A549 (cell line): ENCODE measurements around the gene IGSF3. TPM values are rescaled to one million over a fixed set of nuclear protein-coding genes. Genes with fewer than 3 reads are reported as not detected.
A peak's percentile ranks its signal among the peaks of the same experiment; 100 is the strongest.

Experiments used
- ATAC-seq, 2 experiments: fragments of 200-7000 bp in 1 of 2; fragments of >200 bp in 1 of 2; cut with Nextera tagmentation in 1 of 2; cut with Tn5 transposase in 1 of 2; 3 replicates each; pipeline versions ENCODE4 v1.8.0 to v1.9.1; 2018 to 2020; ENCODE audit warnings: mild to moderate bottlenecking in 1 of 2, moderate library complexity in 1 of 2
- CTCF ChIA-PET: fragments of 300-600 bp; sonication (Branson Sonifier 250); formaldehyde crosslinking; extraction: SDS; loops from one replicate; lab custom pipeline; 2021; ENCODE audit warnings: antibody characterized with exemption, inconsistent platforms; lab: Yijun Ruan, JAX
- POLR2A ChIA-PET: fragments of 350-600 bp; formaldehyde crosslinking; extraction: SDS; loops from one replicate; lab custom pipeline; 2021; ENCODE audit warnings: antibody characterized with exemption, inconsistent platforms; lab: Yijun Ruan, JAX
- DNase-seq, 2 experiments: peaks; one replicate each; pipeline versions ENCODE4 v3.0.0 to v3.0.0-alpha.2; 2011 to 2016; ENCODE audit warnings: low read depth in 1 of 2, low spot score in 1 of 2
- FAIRE-seq: peaks from 2 replicates; lab custom pipeline; 2011; peaks lifted over from hg19 to GRCh38; lab: Jason Lieb, UNC
- H3K27ac ChIP-seq, 2 experiments: fragments of >200 bp; sonication (Bioruptor Twin); formaldehyde crosslinking; 3 replicates each; pipeline ENCODE4 v1.5.1; 2016 to 2017
- H3K4me1 ChIP-seq: fragments of >200 bp; sonication (Bioruptor Twin); formaldehyde crosslinking; 3 replicates; pipeline ENCODE4 v1.6.1; 2016
- H3K4me2 ChIP-seq: fragments of >200 bp; sonication (Bioruptor Twin); formaldehyde crosslinking; 3 replicates; pipeline ENCODE4 v1.6.1; 2016
- H3K4me3 ChIP-seq: fragments of >200 bp; sonication (Bioruptor Twin); formaldehyde crosslinking; 3 replicates; pipeline ENCODE4 v1.5.1; 2016
- H3K9me3 ChIP-seq: fragments of >200 bp; sonication (Bioruptor Twin); formaldehyde crosslinking; 3 replicates; pipeline ENCODE4 v1.6.1; 2016
- BHLHE40 ChIP-seq: IDR thresholded peaks from 2 replicates; pipeline ENCODE4 v1.6.1; 2012; ENCODE audit warnings: low read depth, low read length, inconsistent platforms
- CHD2 ChIP-seq: fragments of 150-350 bp; IDR thresholded peaks from 2 replicates; pipeline ENCODE4 v1.6.1; 2014; ENCODE audit warnings: low read length; ENCODE audit not compliant: partially characterized antibody
- EHF ChIP-seq: fragments of 250-450 bp; sonication (Bioruptor Pico); IDR thresholded peaks from 2 replicates; pipeline ENCODE4 v1.5.0; 2020; ENCODE audit warnings: mild to moderate bottlenecking
- ESRRA ChIP-seq: fragments of 150-350 bp; IDR thresholded peaks from 2 replicates; pipeline ENCODE4 v1.6.1; 2014; ENCODE audit warnings: mild to moderate bottlenecking, low read length, borderline replicate concordance
- FOSB ChIP-seq: fragments of 250-450 bp; sonication (Bioruptor Pico); IDR thresholded peaks from 2 replicates; pipeline ENCODE4 v1.5.0; 2020; ENCODE audit warnings: mild to moderate bottlenecking, moderate library complexity
- FOSL2 ChIP-seq, 2 experiments: fragments of 450-650 bp in 1 of 2; fragments of >200 bp in 1 of 2; sonication (Bioruptor Twin) in 1 of 2; formaldehyde crosslinking; IDR thresholded peaks; 2 replicates each; pipeline versions ENCODE4 v1.5.0 to v1.6.1; 2016 to 2020; ENCODE audit warnings: mild to moderate bottlenecking in 1 of 2, moderate library complexity in 1 of 2
- HDAC2 ChIP-seq: fragments of 200-600 bp; sonication (generic); IDR thresholded peaks from 2 replicates; pipeline ENCODE4 v1.6.1; 2016
- HOXB5 ChIP-seq: fragments of 250-450 bp; sonication (Bioruptor Pico); IDR thresholded peaks from 2 replicates; pipeline ENCODE4 v1.5.0; 2020; ENCODE audit warnings: mild to moderate bottlenecking, moderate library complexity
- JUN ChIP-seq, 2 experiments: fragments of >200 bp; sonication (Bioruptor Twin); formaldehyde crosslinking; IDR thresholded peaks; 2 replicates in 1 of 2; 3 replicates in 1 of 2; pipeline ENCODE4 v1.6.1; 2016 to 2017
- JUNB ChIP-seq: fragments of >200 bp; sonication (Bioruptor Twin); formaldehyde crosslinking; IDR thresholded peaks from 2 replicates; pipeline ENCODE4 v1.6.1; 2016
- KDM1A ChIP-seq: fragments of 200-600 bp; sonication (generic); IDR thresholded peaks from 2 replicates; pipeline ENCODE4 v1.6.1; 2016; ENCODE audit warnings: low read depth, mild to moderate bottlenecking
- MAZ ChIP-seq: fragments of 150-350 bp; IDR thresholded peaks from 2 replicates; pipeline ENCODE4 v1.6.1; 2014; ENCODE audit warnings: antibody characterized with exemption, low read depth, low read length, borderline replicate concordance
- NFE2L2 ChIP-seq: fragments of 150-350 bp; conservative IDR thresholded peaks from 2 replicates; pipeline ENCODE4 v1.6.1; 2014; ENCODE audit warnings: low read length
- NR3C1 ChIP-seq: fragments of >200 bp; sonication (Bioruptor Twin); formaldehyde crosslinking; IDR thresholded peaks from 3 replicates; pipeline ENCODE4 v1.6.1; 2017
- PHF8 ChIP-seq: fragments of 200-600 bp; sonication (generic); IDR thresholded peaks from 2 replicates; pipeline ENCODE4 v1.6.1; 2016; ENCODE audit warnings: low read depth, mild to moderate bottlenecking, antibody characterized with exemption, moderate library complexity, borderline replicate concordance
- POLR2A ChIP-seq: IDR thresholded peaks from 2 replicates; pipeline ENCODE4 v1.6.1; 2012; ENCODE audit warnings: mild to moderate bottlenecking, low read length
- POLR2AphosphoS2 ChIP-seq: conservative IDR thresholded peaks from 2 replicates; pipeline ENCODE4 v1.6.1; 2012; ENCODE audit warnings: low read length, improper control_type of control experiment, inconsistent platforms
- RNF2 ChIP-seq: fragments of 200-600 bp; sonication (generic); IDR thresholded peaks from 2 replicates; pipeline ENCODE4 v1.6.1; 2016; ENCODE audit warnings: low read depth, mild to moderate bottlenecking, antibody characterized with exemption, moderate library complexity, borderline replicate concordance
- TFCP2L1 ChIP-seq: fragments of 250-450 bp; sonication (Bioruptor Pico); IDR thresholded peaks from 2 replicates; pipeline ENCODE4 v1.5.0; 2021; ENCODE audit warnings: mild to moderate bottlenecking
- ZC3H11A ChIP-seq: fragments of 450-650 bp; IDR thresholded peaks from 2 replicates; pipeline ENCODE4 v1.6.1; 2014; ENCODE audit warnings: antibody characterized with exemption, mild to moderate bottlenecking
- ZSCAN20 ChIP-seq: fragments of 250-450 bp; sonication (Bioruptor Pico); IDR thresholded peaks from 2 replicates; pipeline ENCODE4 v1.8.0; 2022; ENCODE audit warnings: mild to moderate bottlenecking, moderate library complexity
- WGBS: methylation state at CpG from one replicate; pipeline ENCODE4 v1.1.6; 2017; ENCODE audit errors: missing lambda C conversion rate; 5-methylcytosine and 5-hydroxymethylcytosine counted together
- polyA plus RNA-seq, 4 experiments: library from polyadenylated mRNA; depleted of rRNA in 3 of 4; stranded (reverse); fragments of >200 nt; fragmentation: RNase III in 1 of 4; extraction: RNeasy Plus Mini Kit Qiagen cat#74134 plus additional on column Dnase treatment in 1 of 4; gene quantifications; 2 replicates in 3 of 4; 3 replicates in 1 of 4; pipeline ENCODE4 v1.2.3, GENCODE V29; 2011 to 2017
- TF ChIP-seq, protein P1 (sequence below): fragments of 450-650 bp; IDR thresholded peaks from 2 replicates; pipeline ENCODE4 v1.6.1; 2014; ENCODE audit warnings: antibody characterized with exemption
- TF ChIP-seq, protein P2 (sequence below): IDR thresholded peaks from 2 replicates; pipeline ENCODE4 v1.6.1; 2012
- TF ChIP-seq, protein P3 (sequence below): IDR thresholded peaks from 2 replicates; pipeline ENCODE4 v1.6.1; 2012
- TF ChIP-seq, protein P4 (sequence below): IDR thresholded peaks from 2 replicates; pipeline ENCODE4 v1.6.1; 2012; ENCODE audit warnings: low read depth, borderline replicate concordance
- TF ChIP-seq, protein P5 (sequence below): fragments of >200 bp; sonication (Bioruptor Twin); formaldehyde crosslinking; IDR thresholded peaks from 3 replicates; pipeline ENCODE4 v1.6.1; 2016
- TF ChIP-seq, protein P6 (sequence below): fragments of 250-450 bp; sonication (Bioruptor Pico); IDR thresholded peaks from 2 replicates; pipeline ENCODE4 v1.5.0; 2020; ENCODE audit warnings: low read depth, mild to moderate bottlenecking, moderate library complexity

The IGSF3 gene
- polyA plus RNA-seq, 2 of the 4 experiments (the other 2 are of a cell fraction), result 18.5 to 21.9 TPM

DNA sequence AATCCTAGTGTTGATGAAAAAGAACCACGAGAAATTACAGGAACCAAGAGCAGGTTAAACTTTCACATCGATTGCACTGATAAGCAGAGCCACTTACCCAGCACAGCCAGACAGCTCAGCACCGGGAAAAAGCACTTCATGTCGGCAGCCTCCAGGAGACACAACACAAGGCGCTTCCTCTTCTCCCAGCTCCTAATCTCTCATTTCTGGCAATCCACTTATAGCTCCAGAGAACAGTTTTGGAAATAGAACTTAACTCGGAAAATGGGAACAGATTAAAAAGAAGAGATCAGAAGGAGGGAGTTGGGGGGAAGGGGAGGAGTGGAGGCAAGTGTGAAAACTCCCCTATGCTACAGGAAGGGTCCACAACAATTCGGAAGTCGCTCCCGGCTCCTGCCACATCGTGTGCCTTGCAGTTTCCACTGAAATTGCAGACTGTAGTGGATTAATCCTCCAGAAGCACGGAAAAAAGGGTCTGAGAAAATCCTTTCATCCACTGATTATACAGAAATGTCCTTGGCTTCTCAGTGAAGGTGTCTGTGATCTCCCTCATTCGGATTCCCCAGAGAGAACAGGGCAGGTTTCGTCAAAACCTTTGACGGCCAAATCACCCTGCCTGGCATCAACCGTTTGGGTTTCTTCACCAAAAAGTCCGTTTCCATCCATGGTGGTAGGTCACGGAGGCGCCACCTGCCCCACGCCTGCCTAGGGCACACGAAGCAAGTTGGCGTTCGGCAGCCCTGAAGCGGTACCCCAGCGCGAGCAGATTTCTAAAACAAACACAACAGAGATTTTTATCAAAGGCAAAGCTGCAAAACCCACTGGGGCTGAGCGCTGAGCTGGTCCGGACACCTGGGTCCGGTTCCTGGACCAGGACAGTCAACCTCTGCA is 1.1 kb downstream of the IGSF3 start:
- no peak for FAIRE-seq
- H3K4me3 ChIP-seq, result peak overlapping the region; percentile 79
- DNase-seq, result no peak
- H3K9me3 ChIP-seq, result no peaks in the 10 kb centered on the region
- peak in 1 of 2 experiments; percentile 10; a peak in 1 of 6 replicates for ATAC-seq
- ChIA-PET CTCF (no interaction called here), POLR2A (interaction anchor here (0.6 to 1.5 kb wide), 2 partner anchors 12 to 242 kb away, joined by 3 to 5 read pairs; no protein-coding TSS in a partner anchor)
- peak overlapping the region; percentile 94 for H3K4me2 ChIP-seq
- H3K4me1 ChIP-seq, result peaks cover 7% of the 10 kb centered on the region; the same call in 1 of the 3 replicates
- peak overlapping the region; percentile 73 to 99 for H3K27ac ChIP-seq
- TF ChIP-seq FOSB (CRISPR knock-in tag), result no peak
- TF ChIP-seq, protein P1, sequence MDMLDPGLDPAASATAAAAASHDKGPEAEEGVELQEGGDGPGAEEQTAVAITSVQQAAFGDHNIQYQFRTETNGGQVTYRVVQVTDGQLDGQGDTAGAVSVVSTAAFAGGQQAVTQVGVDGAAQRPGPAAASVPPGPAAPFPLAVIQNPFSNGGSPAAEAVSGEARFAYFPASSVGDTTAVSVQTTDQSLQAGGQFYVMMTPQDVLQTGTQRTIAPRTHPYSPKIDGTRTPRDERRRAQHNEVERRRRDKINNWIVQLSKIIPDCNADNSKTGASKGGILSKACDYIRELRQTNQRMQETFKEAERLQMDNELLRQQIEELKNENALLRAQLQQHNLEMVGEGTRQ, result no peak
- no peak for TF ChIP-seq HOXB5
- TF ChIP-seq ESRRA, result no peak
- no peak for TF ChIP-seq POLR2A
- no peak for TF ChIP-seq NFE2L2
- TF ChIP-seq ZC3H11A, result no peak
- no peak for TF ChIP-seq MAZ
- TF ChIP-seq, protein P2, sequence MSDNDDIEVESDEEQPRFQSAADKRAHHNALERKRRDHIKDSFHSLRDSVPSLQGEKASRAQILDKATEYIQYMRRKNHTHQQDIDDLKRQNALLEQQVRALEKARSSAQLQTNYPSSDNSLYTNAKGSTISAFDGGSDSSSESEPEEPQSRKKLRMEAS, result no peak
- no peak for TF ChIP-seq KDM1A
- TF ChIP-seq, protein P3, sequence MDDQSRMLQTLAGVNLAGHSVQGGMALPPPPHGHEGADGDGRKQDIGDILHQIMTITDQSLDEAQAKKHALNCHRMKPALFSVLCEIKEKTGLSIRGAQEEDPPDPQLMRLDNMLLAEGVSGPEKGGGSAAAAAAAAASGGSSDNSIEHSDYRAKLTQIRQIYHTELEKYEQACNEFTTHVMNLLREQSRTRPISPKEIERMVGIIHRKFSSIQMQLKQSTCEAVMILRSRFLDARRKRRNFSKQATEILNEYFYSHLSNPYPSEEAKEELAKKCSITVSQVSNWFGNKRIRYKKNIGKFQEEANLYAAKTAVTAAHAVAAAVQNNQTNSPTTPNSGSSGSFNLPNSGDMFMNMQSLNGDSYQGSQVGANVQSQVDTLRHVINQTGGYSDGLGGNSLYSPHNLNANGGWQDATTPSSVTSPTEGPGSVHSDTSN, result no peak
- TF ChIP-seq CHD2, result no peak
- TF ChIP-seq BHLHE40, result no peak
- no peak for TF ChIP-seq TFCP2L1
- TF ChIP-seq PHF8, result no peak
- TF ChIP-seq, protein P4, sequence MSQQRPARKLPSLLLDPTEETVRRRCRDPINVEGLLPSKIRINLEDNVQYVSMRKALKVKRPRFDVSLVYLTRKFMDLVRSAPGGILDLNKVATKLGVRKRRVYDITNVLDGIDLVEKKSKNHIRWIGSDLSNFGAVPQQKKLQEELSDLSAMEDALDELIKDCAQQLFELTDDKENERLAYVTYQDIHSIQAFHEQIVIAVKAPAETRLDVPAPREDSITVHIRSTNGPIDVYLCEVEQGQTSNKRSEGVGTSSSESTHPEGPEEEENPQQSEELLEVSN, result no peak
- TF ChIP-seq JUN (IDR thresholded peaks at IDR 0.05), result no peak
- no peak for TF ChIP-seq NR3C1
- 54% methylated on average over 25 of the region's 28 CpGs for WGBS

DNA sequence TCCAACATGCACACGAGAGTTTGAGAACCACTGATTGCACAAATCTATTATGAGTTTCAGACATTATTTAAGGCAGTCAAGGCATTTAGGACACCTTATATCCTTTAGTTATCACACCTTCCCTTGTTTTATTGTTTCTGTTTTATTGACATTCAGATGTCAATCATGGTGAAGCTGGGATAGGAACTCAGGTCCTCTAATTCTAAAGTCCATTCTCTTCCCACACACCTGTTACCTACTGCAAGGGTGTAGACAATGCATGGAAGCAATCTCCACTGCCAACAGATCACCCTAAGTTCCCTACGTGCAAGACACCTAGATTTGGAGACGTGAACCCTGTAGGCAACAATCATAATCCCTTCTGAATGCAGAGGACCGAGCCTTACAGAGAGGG is 2.6 kb downstream of the IGSF3 start:
- Histone ChIP-seq H3K27ac (no peak overlapping the region), H3K4me1 (peaks cover 7% of the 10 kb centered on the region; the same call in 1 of the 3 replicates), H3K9me3 (no peaks in the 10 kb centered on the region), H3K4me2 (no peak overlapping the region), H3K4me3 (no peak overlapping the region)
- WGBS, result 97% methylated on average over 4 of the region's 4 CpGs
- TF ChIP-seq POLR2AphosphoS2 (no peak), RNF2 (no peak), JUNB (no peak), ZSCAN20 (CRISPR knock-in tag) (no peak), NR3C1 (no peak), FOSL2 (IDR thresholded peaks at IDR 0.05) (no peak), FOSL2 (CRISPR knock-in tag; IDR thresholded peaks at IDR 0.05) (no peak), HDAC2 (no peak), EHF (CRISPR knock-in tag) (no peak)
- TF ChIP-seq, protein P5, sequence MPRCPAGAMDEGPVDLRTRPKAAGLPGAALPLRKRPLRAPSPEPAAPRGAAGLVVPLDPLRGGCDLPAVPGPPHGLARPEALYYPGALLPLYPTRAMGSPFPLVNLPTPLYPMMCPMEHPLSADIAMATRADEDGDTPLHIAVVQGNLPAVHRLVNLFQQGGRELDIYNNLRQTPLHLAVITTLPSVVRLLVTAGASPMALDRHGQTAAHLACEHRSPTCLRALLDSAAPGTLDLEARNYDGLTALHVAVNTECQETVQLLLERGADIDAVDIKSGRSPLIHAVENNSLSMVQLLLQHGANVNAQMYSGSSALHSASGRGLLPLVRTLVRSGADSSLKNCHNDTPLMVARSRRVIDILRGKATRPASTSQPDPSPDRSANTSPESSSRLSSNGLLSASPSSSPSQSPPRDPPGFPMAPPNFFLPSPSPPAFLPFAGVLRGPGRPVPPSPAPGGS, result no peak
- TF ChIP-seq, protein P3, result no peak
- TF ChIP-seq, protein P6, sequence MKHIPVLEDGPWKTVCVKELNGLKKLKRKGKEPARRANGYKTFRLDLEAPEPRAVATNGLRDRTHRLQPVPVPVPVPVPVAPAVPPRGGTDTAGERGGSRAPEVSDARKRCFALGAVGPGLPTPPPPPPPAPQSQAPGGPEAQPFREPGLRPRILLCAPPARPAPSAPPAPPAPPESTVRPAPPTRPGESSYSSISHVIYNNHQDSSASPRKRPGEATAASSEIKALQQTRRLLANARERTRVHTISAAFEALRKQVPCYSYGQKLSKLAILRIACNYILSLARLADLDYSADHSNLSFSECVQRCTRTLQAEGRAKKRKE (CRISPR knock-in tag), result no peak
- TF ChIP-seq, protein P2, result no peak
- DNase-seq (no peak), ATAC-seq (no peak), FAIRE-seq (no peak)
- POLR2A ChIA-PET, result no interaction called here
- CTCF ChIA-PET, result no interaction called here
